AG09309 (cell line): Measurements from ENCODE around the gene CDK14.

Source experiments
- DNase-seq: peaks from one replicate; pipeline ENCODE4 v3.0.0-alpha.2; 2010; ENCODE audit warnings: low read depth
- H3K4me3 ChIP-seq: 2 replicates; pipeline ENCODE4 v1.5.1; 2011; ENCODE audit warnings: mild to moderate bottlenecking, low read depth, low read length, moderate library complexity; ENCODE audit not compliant: control insufficient read depth
- TF ChIP-seq, protein P1 (sequence below): IDR thresholded peaks from 2 replicates; pipeline ENCODE4 v1.5.1; 2011; ENCODE audit warnings: mild to moderate bottlenecking, low read depth, low read length, inconsistent platforms; ENCODE audit not compliant: insufficient read depth, control insufficient read depth; ENCODE audit errors: missing control alignments

The CDK14 gene

DNA sequence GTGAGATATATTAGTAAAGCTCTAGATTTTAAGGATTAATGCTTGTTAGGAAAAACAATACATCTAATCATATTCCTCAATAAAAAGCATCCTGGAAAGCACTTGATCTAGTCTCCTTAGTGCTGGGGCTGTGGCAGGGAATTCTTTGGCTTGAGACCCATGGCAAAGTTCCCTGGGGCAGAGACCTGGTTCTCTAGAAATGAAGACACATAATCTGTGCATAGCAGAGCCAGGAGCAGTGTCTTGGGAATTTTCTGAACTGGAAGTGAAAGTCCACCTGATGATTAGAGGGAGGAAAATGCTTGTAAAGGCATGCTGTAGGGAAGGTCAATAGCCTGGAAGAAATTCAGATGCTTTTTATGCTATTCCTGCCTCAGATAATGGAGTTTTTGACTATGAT is 247.4 kb downstream of the CDK14 start:
- no peak for DNase-seq
- H3K4me3 ChIP-seq: no peak overlapping the region
- TF ChIP-seq, protein P1, sequence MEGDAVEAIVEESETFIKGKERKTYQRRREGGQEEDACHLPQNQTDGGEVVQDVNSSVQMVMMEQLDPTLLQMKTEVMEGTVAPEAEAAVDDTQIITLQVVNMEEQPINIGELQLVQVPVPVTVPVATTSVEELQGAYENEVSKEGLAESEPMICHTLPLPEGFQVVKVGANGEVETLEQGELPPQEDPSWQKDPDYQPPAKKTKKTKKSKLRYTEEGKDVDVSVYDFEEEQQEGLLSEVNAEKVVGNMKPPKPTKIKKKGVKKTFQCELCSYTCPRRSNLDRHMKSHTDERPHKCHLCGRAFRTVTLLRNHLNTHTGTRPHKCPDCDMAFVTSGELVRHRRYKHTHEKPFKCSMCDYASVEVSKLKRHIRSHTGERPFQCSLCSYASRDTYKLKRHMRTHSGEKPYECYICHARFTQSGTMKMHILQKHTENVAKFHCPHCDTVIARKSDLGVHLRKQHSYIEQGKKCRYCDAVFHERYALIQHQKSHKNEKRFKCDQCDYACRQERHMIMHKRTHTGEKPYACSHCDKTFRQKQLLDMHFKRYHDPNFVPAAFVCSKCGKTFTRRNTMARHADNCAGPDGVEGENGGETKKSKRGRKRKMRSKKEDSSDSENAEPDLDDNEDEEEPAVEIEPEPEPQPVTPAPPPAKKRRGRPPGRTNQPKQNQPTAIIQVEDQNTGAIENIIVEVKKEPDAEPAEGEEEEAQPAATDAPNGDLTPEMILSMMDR: no peak

DNA sequence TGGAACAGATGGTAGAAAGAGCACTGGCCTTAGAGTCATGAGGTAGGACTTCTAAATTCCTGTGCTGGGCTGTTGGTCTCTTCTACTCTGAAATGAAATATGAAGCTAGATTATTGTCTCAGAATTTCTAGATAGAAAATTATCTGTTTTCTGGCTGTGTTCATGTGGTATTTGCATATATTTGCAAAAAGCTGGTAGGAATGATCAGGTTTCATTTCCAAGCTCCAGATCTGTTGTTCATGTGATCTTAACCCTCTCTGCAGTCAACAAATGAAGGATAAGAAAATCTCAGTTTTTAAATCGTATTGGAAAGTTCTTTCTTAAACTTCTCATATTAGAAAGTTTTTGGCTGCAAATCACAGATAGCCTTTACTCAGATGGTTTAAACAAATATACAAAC is 248.3 kb downstream of the CDK14 start:
- no peak overlapping the region for H3K4me3 ChIP-seq
- no peak for DNase-seq
- TF ChIP-seq, protein P1: no peak

DNA sequence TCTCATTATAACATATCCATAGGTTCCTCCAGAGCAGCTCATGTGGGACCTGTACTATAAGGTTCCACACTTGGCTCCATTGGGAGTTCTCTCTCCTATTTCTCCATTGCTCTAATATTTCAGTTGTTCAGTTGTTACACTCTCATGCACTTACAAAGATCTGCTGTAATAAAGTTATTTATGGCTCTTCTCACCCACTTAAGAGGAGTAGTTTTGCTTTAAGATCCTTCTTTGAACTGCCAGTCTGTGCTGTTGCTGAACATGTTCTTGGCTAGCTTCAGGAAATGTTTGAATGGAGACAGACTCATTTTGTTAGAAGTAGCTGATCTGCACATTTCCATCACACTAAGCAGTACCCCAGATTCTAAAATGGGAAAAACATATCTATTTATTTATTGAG is 250.1 kb downstream of the CDK14 start:
- no peak overlapping the region for H3K4me3 ChIP-seq

DNA sequence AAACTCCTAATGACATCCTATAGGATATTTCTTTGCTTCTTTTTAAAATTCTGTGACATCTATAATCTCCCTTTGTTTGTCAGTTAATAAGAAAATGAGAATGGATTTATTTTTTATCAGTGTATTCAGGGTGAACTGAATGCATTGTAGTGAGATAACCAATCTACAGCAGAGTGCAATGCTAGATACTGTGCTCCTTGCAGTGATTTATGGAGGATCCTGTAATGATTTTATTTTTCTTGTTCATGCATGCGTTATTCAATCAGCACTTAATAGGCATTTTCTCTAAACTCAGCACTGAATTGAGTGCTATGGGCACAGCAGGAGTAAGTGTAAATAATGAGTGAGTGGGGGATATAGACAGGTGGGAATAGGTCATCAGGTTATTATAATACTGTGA is 253.9 kb downstream of the CDK14 start:
- TF ChIP-seq, protein P1: no peak

More for the DNA sequence above, 250.1 kb downstream of the CDK14 start:
- no peak for DNase-seq
- TF ChIP-seq, protein P1: no peak

DNA sequence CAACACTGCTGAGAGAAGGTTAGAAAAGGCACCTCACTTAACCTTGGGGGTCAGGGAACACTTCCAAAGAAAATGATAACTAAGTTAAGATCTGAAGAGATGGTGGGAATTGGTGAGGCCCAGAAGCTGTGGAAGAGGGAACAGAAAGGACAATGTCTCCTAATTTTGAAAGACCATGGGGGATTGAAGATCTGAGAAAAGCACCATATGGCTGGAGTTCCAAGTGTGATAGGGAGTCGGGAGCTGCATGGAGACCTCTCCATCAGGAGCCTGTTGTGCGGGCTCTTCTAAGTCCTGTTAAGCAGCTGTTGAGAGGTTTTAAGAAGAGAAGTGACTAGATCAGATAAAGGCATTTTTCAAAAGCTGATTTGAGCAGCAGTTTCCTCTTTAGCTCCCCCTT is 254.3 kb downstream of the CDK14 start:
- no peak for DNase-seq
- TF ChIP-seq, protein P1: no peak
- no peak overlapping the region for H3K4me3 ChIP-seq

More for the DNA sequence above, 253.9 kb downstream of the CDK14 start:
- DNase-seq: no peak
- H3K4me3 ChIP-seq: no peak overlapping the region

DNA sequence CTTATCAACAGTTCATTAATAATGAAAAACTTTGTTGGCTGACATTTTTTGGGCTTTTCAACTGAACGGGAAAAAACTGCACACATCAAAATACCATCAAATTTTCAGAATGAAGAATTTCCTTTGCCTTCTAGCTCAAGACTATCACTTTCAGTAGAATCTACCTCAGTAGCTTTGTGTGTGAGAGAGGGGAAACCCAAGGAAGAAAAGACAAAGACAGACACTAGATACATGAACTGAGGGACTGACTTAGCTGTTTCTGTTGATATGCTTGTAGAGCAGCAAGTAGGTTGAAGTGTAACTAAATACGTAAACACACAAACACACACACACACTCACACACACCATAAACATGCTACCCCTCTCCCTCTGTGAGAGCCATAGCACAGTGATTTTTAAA is 257.1 kb downstream of the CDK14 start:
- DNase-seq: no peak
- no peak overlapping the region for H3K4me3 ChIP-seq
- TF ChIP-seq, protein P1: no peak

DNA sequence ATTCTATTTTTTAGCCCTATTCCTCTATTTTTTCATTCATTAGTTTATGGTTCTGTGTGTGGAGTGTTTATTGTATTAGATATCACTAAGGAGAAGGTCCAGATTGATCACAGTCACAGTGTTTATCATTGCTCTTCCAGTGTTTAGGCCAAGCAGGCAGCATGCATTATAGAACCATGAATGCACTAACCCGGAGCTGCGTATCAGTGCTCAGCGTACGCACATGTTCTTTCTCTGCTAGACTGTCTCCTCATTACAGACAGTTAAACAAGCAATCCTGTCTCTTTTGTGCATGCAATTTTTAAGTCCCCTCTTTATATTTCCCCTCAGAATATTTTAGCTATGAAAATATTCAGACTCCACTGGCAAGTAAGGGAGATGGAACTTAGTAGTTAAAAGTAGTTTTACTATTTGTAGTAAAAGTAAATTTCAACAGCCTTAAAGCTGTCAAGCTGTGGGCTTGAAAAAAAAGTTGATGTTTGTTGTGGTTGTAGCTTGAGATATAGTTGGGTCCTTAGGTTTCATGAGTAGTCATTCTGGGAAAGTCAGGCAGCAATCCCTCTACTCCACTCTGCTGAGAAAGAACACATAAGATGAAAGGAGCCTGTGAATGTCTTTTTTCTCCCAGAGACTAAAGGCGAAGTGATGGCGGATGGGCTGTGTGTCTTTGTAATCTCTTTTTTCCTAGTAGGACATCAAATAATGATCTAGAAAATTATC is 260.4 kb downstream of the CDK14 start:
- TF ChIP-seq, protein P1: no peak
- H3K4me3 ChIP-seq: no peak overlapping the region
- no peak for DNase-seq
